GM12873 (cell line): ENCODE data around the gene RRM2.

Experiments used
- CTCF ChIP-seq: IDR thresholded peaks from 2 replicates; pipeline ENCODE4 v1.5.1; 2012; ENCODE audit warnings: low read depth, mild to moderate bottlenecking, moderate library complexity, low read length, control low read depth; ENCODE audit not compliant: insufficient read depth; ENCODE audit errors: missing control alignments

RRM2 gene

GRCh38 chr2:10157293-10157692 lies 34.8 kb downstream of the RRM2 start:
- no peak for TF ChIP-seq CTCF

GRCh38 chr2:10158681-10159080 lies 36.1 kb downstream of the RRM2 start:
- no peak for TF ChIP-seq CTCF

- no peak for TF ChIP-seq CTCF
Observed at GRCh38 chr2:10159086-10159485, 36.5 kb downstream of the RRM2 start.

GRCh38 chr2:10159581-10160131 lies 37.1 kb downstream of the RRM2 start:
- TF ChIP-seq CTCF: no peak

GRCh38 chr2:10160203-10160955 lies 37.8 kb downstream of the RRM2 start:
- TF ChIP-seq CTCF: no peak

GRCh38 chr2:10161206-10161931 lies 38.8 kb downstream of the RRM2 start:
- TF ChIP-seq CTCF: no peak

GRCh38 chr2:10161961-10162441 lies 39.5 kb downstream of the RRM2 start:
- no peak for TF ChIP-seq CTCF
